OCI-LY7 (cell line): ENCODE results near the gene ACTBL2. TPM values are rescaled to one million over a fixed set of nuclear protein-coding genes. Genes with fewer than 3 reads are reported as not detected.

Experiments
- BruUV-seq: library from RNA; stranded (reverse); fragments of 400-500 nt; replicated peaks from 2 replicates; lab custom pipeline; 2021; lab: Mats Ljungman, UMichigan
- CTCF ChIA-PET: fragments of 300-600 bp; sonication (Branson Sonifier 250); formaldehyde crosslinking; loops from one replicate; lab custom pipeline; 2022; ENCODE audit warnings: antibody characterized with exemption; ENCODE audit not compliant: unreplicated experiment; lab: Charles Lee
- POLR2A ChIA-PET: fragments of 300-600 bp; sonication (Branson Sonifier 250); formaldehyde crosslinking; loops from one replicate; lab custom pipeline; 2022; ENCODE audit warnings: antibody characterized with exemption; lab: Charles Lee
- DNase-seq: peaks from one replicate; pipeline ENCODE4 v3.0.0-alpha.2; 2015; ENCODE audit warnings: low spot score
- H2AFZ ChIP-seq: fragments of 200-600 bp; sonication (generic), shearing (Covaris generic); 2 replicates; pipeline ENCODE4 v1.6.1; 2014; ENCODE audit warnings: mild to moderate bottlenecking, antibody characterized with exemption, low read length, moderate library complexity
- H3K27ac ChIP-seq: fragments of 200-600 bp; sonication (generic); 2 replicates; pipeline ENCODE4 v1.5.1; 2014; ENCODE audit warnings: mixed run types, low read depth, mild to moderate bottlenecking, moderate library complexity, low read length, inconsistent platforms; ENCODE audit not compliant: poor library complexity, severe bottlenecking
- H3K36me3 ChIP-seq: fragments of 200-600 bp; sonication (generic); 2 replicates; pipeline ENCODE4 v1.6.1; 2014; ENCODE audit warnings: mild to moderate bottlenecking, antibody characterized with exemption, low read length, moderate library complexity, mixed read lengths; ENCODE audit not compliant: insufficient read depth
- H3K4me1 ChIP-seq: fragments of 200-600 bp; sonication (generic); 2 replicates; pipeline ENCODE4 v1.5.1; 2014; ENCODE audit warnings: mild to moderate bottlenecking, low read length; ENCODE audit not compliant: insufficient read depth, poor library complexity, severe bottlenecking
- H3K4me2 ChIP-seq: fragments of 200-600 bp; sonication (generic); 2 replicates; pipeline ENCODE4 v1.6.1; 2014; ENCODE audit warnings: mild to moderate bottlenecking, low read length
- H3K4me3 ChIP-seq: fragments of 200-600 bp; sonication (generic); 2 replicates; pipeline ENCODE4 v1.5.1; 2014; ENCODE audit warnings: mild to moderate bottlenecking, low read depth, low read length; ENCODE audit not compliant: poor library complexity, severe bottlenecking
- H3K79me2 ChIP-seq: fragments of 200-600 bp; sonication (generic); 2 replicates; pipeline ENCODE4 v1.6.1; 2016; ENCODE audit warnings: low read depth, mild to moderate bottlenecking, low read length, moderate library complexity, mixed read lengths; ENCODE audit not compliant: insufficient read depth
- H3K9me2 ChIP-seq: fragments of 200-600 bp; sonication (generic); 2 replicates; pipeline ENCODE4 v1.6.1; 2016; ENCODE audit warnings: mild to moderate bottlenecking, low read length, mixed read lengths; ENCODE audit not compliant: insufficient read depth
- H3K9me3 ChIP-seq: fragments of 200-600 bp; sonication (generic); 2 replicates; pipeline ENCODE4 v1.6.1; 2014; ENCODE audit warnings: mild to moderate bottlenecking, mixed run types, low read length, mixed read lengths
- H4K20me1 ChIP-seq: fragments of 200-600 bp; sonication (generic); 2 replicates; pipeline ENCODE4 v1.6.1; 2014; ENCODE audit warnings: mild to moderate bottlenecking, antibody characterized with exemption, low read length, moderate library complexity, mixed read lengths; ENCODE audit not compliant: insufficient read depth
- EZH2phosphoT487 ChIP-seq: fragments of 200-600 bp; sonication (generic); IDR thresholded peaks from 2 replicates; pipeline ENCODE4 v1.6.1; 2018; ENCODE audit warnings: low read depth, borderline replicate concordance, mild to moderate bottlenecking, mixed run types, antibody characterized with exemption, low read length, moderate library complexity, mixed read lengths
- intact Hi-C: fragments of 100-400 bp; cut with micrococcal nuclease; formaldehyde crosslinking; loops from one replicate; pipeline ENCODE4 v1.10.0; 2022; ENCODE audit not compliant: unreplicated experiment
- total RNA-seq, 2 experiments: library from RNA; depleted of rRNA in 1 of 2; stranded (reverse); fragments of >200 nt in 1 of 2; shearing (Covaris generic) in 1 of 2; gene quantifications; 2 replicates each; pipeline ENCODE4 v1.2.3, GENCODE V29; 2014 to 2022
- TF ChIP-seq, protein P1 (sequence below): fragments of 200-600 bp; sonication (generic); conservative IDR thresholded peaks from 2 replicates; pipeline ENCODE4 v1.5.1; 2014; ENCODE audit warnings: mild to moderate bottlenecking, antibody characterized with exemption, low read length, moderate library complexity, mixed read lengths

The ACTBL2 gene
- total RNA-seq, 2 experiments from 2014 or later: not detected

DNA sequence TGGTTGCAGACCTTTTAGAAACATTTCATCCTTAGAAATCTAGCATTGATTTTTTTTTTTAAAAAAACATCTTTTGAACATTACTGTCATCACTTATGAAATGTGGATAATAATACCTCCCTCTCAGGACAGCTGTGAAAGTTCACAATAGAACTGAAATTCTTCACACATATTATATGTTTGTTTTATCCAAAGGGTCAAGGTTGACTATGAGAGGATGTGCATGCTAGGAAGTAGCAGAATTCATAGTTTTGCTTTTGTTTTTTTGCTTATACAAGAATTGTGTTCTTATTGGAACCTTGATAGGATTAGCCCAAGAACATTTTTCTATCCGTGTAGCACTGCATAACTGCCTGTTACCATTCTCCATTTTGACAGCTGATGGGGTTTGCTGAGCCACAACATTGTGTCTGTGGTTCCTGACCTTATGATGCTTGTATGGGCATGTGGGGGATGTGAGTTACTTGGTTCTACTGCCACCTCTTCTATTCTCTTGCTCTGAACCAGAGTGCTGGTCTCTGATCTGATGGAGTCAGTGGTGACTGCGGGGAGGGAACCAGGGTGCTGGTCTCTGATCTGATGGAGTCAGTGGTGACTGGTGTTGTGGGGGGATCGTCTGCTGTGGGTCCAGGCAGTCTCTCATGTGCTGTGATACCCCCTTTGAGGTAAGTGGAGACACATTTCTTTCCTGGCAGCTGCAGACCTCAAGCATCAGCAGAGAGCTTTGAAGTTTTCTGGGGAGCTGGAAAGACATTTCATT, 27.1 kb upstream of the ACTBL2 start:
- ChIA-PET CTCF (no interaction called here), POLR2A (no interaction called here)
- TF ChIP-seq EZH2phosphoT487: no peak
- TF ChIP-seq, protein P1, sequence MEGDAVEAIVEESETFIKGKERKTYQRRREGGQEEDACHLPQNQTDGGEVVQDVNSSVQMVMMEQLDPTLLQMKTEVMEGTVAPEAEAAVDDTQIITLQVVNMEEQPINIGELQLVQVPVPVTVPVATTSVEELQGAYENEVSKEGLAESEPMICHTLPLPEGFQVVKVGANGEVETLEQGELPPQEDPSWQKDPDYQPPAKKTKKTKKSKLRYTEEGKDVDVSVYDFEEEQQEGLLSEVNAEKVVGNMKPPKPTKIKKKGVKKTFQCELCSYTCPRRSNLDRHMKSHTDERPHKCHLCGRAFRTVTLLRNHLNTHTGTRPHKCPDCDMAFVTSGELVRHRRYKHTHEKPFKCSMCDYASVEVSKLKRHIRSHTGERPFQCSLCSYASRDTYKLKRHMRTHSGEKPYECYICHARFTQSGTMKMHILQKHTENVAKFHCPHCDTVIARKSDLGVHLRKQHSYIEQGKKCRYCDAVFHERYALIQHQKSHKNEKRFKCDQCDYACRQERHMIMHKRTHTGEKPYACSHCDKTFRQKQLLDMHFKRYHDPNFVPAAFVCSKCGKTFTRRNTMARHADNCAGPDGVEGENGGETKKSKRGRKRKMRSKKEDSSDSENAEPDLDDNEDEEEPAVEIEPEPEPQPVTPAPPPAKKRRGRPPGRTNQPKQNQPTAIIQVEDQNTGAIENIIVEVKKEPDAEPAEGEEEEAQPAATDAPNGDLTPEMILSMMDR: no peak
- Histone ChIP-seq H3K4me2 (no peak overlapping the region), H3K9me3 (no peaks in the 10 kb centered on the region), H3K36me3 (no peaks in the 10 kb centered on the region), H3K27ac (no peak overlapping the region), H2AFZ (no peak overlapping the region), H4K20me1 (no peaks in the 10 kb centered on the region), H3K4me3 (no peak overlapping the region), H3K4me1 (no peaks in the 10 kb centered on the region), H3K79me2 (no peaks in the 10 kb centered on the region), H3K9me2 (no peaks in the 10 kb centered on the region)
- intact Hi-C loops: no loop called here
- no TSS peak for BruUV-seq
- DNase-seq: no peak

DNA sequence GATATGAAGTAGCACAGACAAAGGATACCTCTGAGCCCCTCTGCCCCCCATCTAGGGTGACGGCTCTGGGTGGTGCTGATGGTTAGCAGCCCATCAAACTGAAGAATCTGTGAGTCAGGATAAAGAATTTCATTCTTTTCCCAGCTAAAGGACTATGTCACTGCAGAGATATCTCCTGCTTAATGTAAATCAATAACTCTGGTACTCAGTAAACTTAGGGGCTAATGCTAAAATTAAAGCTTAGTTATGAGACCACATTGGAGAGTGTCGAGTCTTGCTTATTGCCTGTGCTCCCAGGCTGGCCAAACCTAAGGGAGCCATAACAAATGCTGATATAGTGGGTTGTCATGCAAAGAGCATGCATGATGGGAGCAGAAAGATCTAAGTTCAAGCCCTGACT, 25.6 kb upstream of the ACTBL2 start:
- Histone ChIP-seq H2AFZ (no peak overlapping the region), H3K4me2 (no peak overlapping the region), H3K36me3 (no peaks in the 10 kb centered on the region), H3K4me3 (no peak overlapping the region), H3K79me2 (no peaks in the 10 kb centered on the region), H4K20me1 (no peaks in the 10 kb centered on the region), H3K9me3 (no peaks in the 10 kb centered on the region), H3K4me1 (no peaks in the 10 kb centered on the region), H3K9me2 (no peaks in the 10 kb centered on the region), H3K27ac (no peak overlapping the region)
- no peak for DNase-seq
- intact Hi-C loops: no loop called here
- BruUV-seq: no TSS peak
- CTCF ChIA-PET: no interaction called here
- POLR2A ChIA-PET: no interaction called here
- TF ChIP-seq, protein P1: no peak
- TF ChIP-seq EZH2phosphoT487: no peak
